Stimulated activated CD4-positive, alpha-beta T cell treated with anti-CD3 and anti-CD28 coated beads, Interleukin-2, amount 100 ng/mL, for 4 hours (primary cell): Measurements from ENCODE around the gene NEK6.

Experiments
- DNase-seq: peaks from one replicate; pipeline ENCODE4 v3.0.0-alpha.2; 2020; ENCODE audit warnings: low read depth

The NEK6 gene

DNA sequence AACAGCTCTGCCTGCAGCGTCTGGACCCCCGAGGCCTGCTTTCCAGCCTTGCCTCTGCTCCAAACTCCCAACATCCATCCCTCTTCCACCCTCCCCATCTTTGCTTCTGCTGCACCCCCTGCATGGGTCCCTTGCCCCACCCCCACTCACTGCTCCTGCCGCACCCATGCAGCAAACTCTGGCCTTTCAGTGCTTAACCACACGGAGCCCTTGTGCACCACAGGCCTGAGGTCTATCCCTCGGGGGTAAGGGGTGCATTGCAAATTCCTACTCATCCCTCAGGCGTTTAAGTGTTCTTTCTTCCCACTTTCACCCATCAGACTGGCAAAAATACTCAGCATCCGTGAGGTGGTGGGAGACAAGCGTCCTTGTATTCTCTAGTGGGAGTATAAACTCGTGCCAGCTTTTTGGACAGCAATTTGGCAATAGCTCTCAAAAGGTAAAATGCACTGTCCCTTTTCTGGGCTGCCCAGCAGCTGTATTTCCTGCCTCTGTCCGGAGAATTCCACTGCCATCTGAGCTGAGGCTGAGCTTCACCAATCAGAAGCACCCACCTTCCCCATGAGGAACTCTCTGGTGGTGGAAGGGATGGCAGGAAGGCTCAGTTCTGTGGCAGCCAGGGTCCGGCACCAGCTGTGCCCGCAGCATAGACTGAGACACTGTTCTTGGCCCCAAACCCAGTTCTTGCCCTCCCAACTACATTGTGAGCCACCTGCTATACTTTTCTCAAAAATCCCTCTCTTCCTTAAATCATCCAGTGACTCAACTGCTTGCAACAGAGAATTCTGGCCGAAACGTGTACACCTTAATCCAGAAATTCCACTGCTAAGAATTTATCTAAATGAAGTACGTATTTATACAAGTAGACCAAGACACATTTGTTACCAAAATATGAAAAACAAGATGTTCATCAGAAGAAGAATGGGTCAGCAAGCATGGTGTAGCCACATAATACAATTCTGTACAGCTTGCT is 142.5 kb downstream of the NEK6 start:
- DNase-seq = no peak
